Heart right ventricle (tissue), 16 donors: ENCODE results near the gene RNF166. TPM values are rescaled to one million over a fixed set of nuclear protein-coding genes. Genes with fewer than 3 reads are reported as not detected.
A peak's percentile ranks its signal among the peaks of the same experiment; 100 is the strongest.

Source experiments
- ATAC-seq, 8 donors: fragments of 200-7000 bp; cut with Tn5 transposase; one replicate each; pipeline ENCODE4 v1.9.1; 2020; ENCODE audit warnings: mild to moderate bottlenecking in 8 of 8, moderate library complexity in 8 of 8, moderate number of reproducible peaks in 1 of 8
- DNase-seq, 2 donors: peaks; one replicate each; pipeline ENCODE4 v3.0.0-alpha.2; 2020
- H3K27ac ChIP-seq, 10 donors: fragments of 200-600 bp; sonication (generic) in 2 of 10; one replicate each; pipeline versions ENCODE4 v1.5.0 to v1.8.0; 2020 to 2022; ENCODE audit warnings: mild to moderate bottlenecking in 3 of 10
- H3K27me3 ChIP-seq, 7 donors: fragments of 200-600 bp; one replicate each; pipeline ENCODE4 v1.8.0; 2021 to 2022; ENCODE audit warnings: mild to moderate bottlenecking in 2 of 7
- H3K36me3 ChIP-seq, 9 donors: fragments of 200-600 bp; sonication (generic) in 1 of 9; one replicate each; pipeline versions ENCODE4 v1.5.0 to v1.8.0; 2020 to 2022; ENCODE audit warnings: mild to moderate bottlenecking in 2 of 9
- H3K4me1 ChIP-seq, 9 donors: fragments of 200-600 bp; sonication (generic) in 1 of 9; one replicate each; pipeline versions ENCODE4 v1.5.0 to v1.8.0; 2020 to 2022; ENCODE audit warnings: mild to moderate bottlenecking in 4 of 9
- H3K4me3 ChIP-seq, 10 donors: fragments of 200-600 bp; sonication (generic) in 2 of 10; one replicate each; pipeline versions ENCODE4 v1.5.0 to v1.8.0; 2020 to 2022; ENCODE audit warnings: mild to moderate bottlenecking in 7 of 10, moderate library complexity in 2 of 10
- H3K9me3 ChIP-seq, 11 donors: fragments of 200-600 bp in 10 of 11; sonication (generic) in 2 of 11; one replicate each; pipeline versions ENCODE4 v1.5.0 to v1.8.0; 2013 to 2022; ENCODE audit warnings: mild to moderate bottlenecking in 2 of 11, control low read depth in 1 of 11, moderate library complexity in 1 of 11
- WGBS, 2 donors: extraction: QIAGEN DNeasy Blood & Tissue Kit; methylation state at CpG; one replicate each; pipeline ENCODE4 v1.1.7; 2013; ENCODE audit warnings: inconsistent platforms in 1 of 2; 5-methylcytosine and 5-hydroxymethylcytosine counted together
- intact Hi-C, 10 donors: fragments of 100-400 bp; cut with DNase I; formaldehyde crosslinking; loops; one replicate each; pipeline versions ENCODE4 v1.11.1 to v1.14.2; 2022
- long read RNA-seq, 3 donors: library from polyadenylated mRNA; unstranded; transcript quantifications; one replicate each; pipeline ENCODE4 v2.0.0, GENCODE V29; 2020 to 2021
- polyA plus RNA-seq, 2 donors: library from polyadenylated mRNA; stranded (reverse); fragments of 200-250 nt; gene quantifications; one replicate each; pipeline ENCODE4 v1.2.3, GENCODE V29; 2013
- total RNA-seq, 10 donors: library from RNA; stranded (reverse); fragmentation: NEBNext Ultra II Directional in 3 of 10; extraction: Animal tissue kit (Norgen Biotek cat#: 25700) in 3 of 10; gene quantifications; one replicate each; pipeline versions ENCODE4 v1.2.1 to v1.2.4, GENCODE V29; 2021 to 2023
- TF ChIP-seq, protein P1 (sequence below), 9 donors: fragments of 200-600 bp; sonication (generic) in 2 of 9; IDR thresholded peaks; one replicate each; pipeline versions ENCODE4 v1.5.0 to v1.8.0; 2021 to 2022; ENCODE audit warnings: antibody characterized with exemption in 9 of 9, mild to moderate bottlenecking in 5 of 9, moderate library complexity in 1 of 9
- donor health status: Arrhythmogenic right ventricular cardiomyopathy.
- donor health status: ischemic (EF 13 %, LVEDD 7.1; RV severe dilation, severe dysfunction).
- donor health status: healthy with polysubstance abuse.
- donor health status: DM: no; HTN: yes; CAD: no.
- donor health status: DM: no; HTN: no; CAD: no.
- donor health status: ischemic (EF 25% LVEDD 6.9; RV normal size, moderate dysfunction).
- donor health status: ischemic (EF 25% LVEDD 5.7; RV mildly dilated, moderate dysfunction).
- donor health status: healthy.
- donor health status: DM: yes; HTN: yes; CAD: no.
- donor health status: Ischemic cardiomyopathy.
- donor health status: ischemic (EF 35%, LVEDD 5.7; RV mildly dilated, moderate dysfunction).
- donor health status: nonischemic (EF 11% LVEDD 7.7; RV severe dilation, severe dysfunction).
- donor health status: DM: yes; HTN: yes; CAD: no.
- donor health status: PGD.
- donor health status: ischemic (EF 29% LVEDD 5.4; RV normal size, mild dysfunction).
- donor health status: nonischemic (EF 23%, LVEDD 6.1; RV moderate dilation, normal function).

Gene RNF166, protein sequence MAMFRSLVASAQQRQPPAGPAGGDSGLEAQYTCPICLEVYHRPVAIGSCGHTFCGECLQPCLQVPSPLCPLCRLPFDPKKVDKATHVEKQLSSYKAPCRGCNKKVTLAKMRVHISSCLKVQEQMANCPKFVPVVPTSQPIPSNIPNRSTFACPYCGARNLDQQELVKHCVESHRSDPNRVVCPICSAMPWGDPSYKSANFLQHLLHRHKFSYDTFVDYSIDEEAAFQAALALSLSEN
- total RNA-seq: 10 to 100 TPM; 11.8 to 19.1 (median 14.3) TPM
- 10 to 100 TPM; 13.0 to 38.0 TPM for polyA plus RNA-seq
- long read RNA-seq, donor 1, transcript RNF166-201 (6 exons, 1,883 nt): major isoform, 23 of 45 reads
- long read RNA-seq, donor 1, partial matches to known transcripts: 20 of 45 reads
- long read RNA-seq, donor 1, other reads (novel, unspliced or antisense): 2 of 45 reads
- long read RNA-seq, donor 2, transcript RNF166-201 (6 exons, 1,883 nt): major isoform, 27 of 44 reads
- long read RNA-seq, donor 2, partial matches to known transcripts: 8 of 44 reads
- long read RNA-seq, donor 2, other reads (novel, unspliced or antisense): 9 of 44 reads
- long read RNA-seq, donor 3, transcript RNF166-201 (6 exons, 1,883 nt): major isoform, 11 of 36 reads
- long read RNA-seq, donor 3, partial matches to known transcripts: 18 of 36 reads
- long read RNA-seq, donor 3, other reads (novel, unspliced or antisense): 7 of 36 reads

DNA sequence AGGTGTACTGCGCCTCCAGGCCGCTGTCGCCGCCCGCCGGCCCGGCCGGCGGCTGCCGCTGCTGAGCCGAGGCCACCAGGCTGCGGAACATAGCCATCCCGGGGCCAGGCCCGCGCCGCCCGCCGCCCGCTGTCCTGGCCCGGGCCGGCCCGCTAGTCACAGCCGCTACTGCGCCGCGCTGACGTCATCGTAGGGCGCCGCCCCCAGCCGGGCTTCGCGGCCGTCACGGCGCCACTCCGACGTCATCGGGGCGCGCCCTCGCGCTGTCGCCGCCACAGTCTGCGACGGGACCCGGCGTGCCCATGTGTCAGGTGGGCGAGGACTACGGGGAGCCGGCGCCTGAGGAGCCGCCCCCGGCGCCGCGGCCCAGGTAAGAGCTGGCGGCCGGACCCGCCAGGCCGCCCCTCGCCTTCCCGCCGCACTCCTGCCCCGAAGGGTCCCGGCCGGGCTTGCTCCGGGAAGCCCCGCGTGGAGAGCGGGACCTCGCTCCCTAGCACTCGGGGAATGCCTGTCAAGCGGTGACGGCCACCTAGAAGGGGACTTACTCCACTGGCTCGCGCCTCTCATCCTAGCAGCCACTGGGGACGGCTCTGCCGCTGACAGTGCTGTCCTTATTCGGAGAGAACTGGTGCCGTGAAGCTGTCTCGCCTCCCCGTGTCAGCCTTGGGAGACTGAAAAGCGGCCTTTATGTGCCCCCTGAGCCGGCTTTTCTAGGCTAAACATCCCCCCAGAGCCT, at the start of gene RNF166, which contains the start of gene CTU2:
RNF166 (minus strand) TSS at position 180 of the 736 bp plus-strand sequence; CDS start at position 97, 83 bp downstream.
CTU2 (plus strand) TSS at position 275 of the 736 bp plus-strand sequence; CDS start at position 303, 28 bp downstream.
- Histone ChIP-seq H3K4me1 (peaks cover 14 to 61% (median 50%) of the 10 kb centered on the region in 9 donors), H3K27me3 (no peaks in the 10 kb centered on the region), H3K36me3 (peaks cover 0 to 24% (median 0%) of the 10 kb centered on the region in 9 donors), H3K4me3 (peak within 1 kb of the TSS; percentile 76 to 100 (median 99)), H3K27ac (peak within 1 kb of the TSS; percentile 62 to 97 (median 84)), H3K9me3 (no peaks in the 10 kb centered on the region)
- TF ChIP-seq, protein P1, sequence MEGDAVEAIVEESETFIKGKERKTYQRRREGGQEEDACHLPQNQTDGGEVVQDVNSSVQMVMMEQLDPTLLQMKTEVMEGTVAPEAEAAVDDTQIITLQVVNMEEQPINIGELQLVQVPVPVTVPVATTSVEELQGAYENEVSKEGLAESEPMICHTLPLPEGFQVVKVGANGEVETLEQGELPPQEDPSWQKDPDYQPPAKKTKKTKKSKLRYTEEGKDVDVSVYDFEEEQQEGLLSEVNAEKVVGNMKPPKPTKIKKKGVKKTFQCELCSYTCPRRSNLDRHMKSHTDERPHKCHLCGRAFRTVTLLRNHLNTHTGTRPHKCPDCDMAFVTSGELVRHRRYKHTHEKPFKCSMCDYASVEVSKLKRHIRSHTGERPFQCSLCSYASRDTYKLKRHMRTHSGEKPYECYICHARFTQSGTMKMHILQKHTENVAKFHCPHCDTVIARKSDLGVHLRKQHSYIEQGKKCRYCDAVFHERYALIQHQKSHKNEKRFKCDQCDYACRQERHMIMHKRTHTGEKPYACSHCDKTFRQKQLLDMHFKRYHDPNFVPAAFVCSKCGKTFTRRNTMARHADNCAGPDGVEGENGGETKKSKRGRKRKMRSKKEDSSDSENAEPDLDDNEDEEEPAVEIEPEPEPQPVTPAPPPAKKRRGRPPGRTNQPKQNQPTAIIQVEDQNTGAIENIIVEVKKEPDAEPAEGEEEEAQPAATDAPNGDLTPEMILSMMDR (IDR thresholded peaks at IDR 0.05): no peak
- 0% methylated on average over 78 to 86 of the region's 86 CpGs for WGBS, 2 donors
- peak; percentile 79 to 90 (median 86) for ATAC-seq
- intact Hi-C loops: loop anchor here in 4 of 10 donors (5.0 to 10.0 kb wide), 3 partner anchors 44 to 134 kb away; partner anchors contain the start of genes ZC3H18 (in 4 of the 4) and MVD (in 1 of the 4)
- peak; percentile 91 to 94 for DNase-seq

DNA sequence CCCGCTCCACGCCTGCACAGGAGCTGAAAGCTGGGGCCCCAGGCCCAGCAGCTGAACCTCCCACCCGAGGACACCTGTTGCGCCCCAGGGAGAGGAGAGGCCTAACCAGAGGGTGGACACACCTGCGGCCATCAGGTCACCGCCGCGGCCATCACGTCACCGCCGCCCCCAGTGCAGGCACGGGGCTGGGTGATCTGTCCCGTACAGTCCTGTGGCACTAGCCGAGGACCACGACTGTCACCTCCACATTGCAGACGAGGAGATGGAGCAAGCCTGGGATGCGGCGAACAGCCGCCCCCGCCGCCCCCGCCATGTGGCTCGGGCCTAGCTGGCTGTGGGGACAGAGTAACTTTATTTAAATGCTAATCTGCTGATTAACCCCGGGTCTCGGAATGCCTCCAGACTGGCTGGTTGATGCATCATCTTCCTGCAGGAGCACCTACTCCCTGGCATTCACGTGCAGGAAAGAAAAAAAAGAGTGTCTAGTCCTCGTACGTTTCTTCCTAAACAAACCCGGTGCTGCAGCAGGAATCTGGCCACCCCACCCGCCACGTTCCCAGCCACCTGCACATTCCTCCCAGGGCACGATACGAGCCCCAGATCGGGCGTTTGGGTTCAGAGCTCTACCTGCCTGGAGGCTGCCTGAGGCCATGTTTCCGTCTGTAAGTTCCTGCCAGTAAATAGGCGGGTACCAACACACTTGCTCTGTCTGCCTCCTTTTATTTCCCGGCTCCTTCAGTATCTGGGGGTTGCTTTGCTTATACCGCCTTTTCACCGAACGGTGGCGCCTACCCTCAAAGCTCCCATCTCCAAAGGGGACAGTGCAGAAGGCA, 48.9 kb upstream of the RNF166 start:
- H3K9me3 ChIP-seq: peaks cover 0 to 11% (median 0%) of the 10 kb centered on the region in 11 donors
- DNase-seq (no peak), ATAC-seq (peak in 3 of 8 donors; percentile 14 to 46 (median 16))
- intact Hi-C loops: no loop called here
- TF ChIP-seq, protein P1 (IDR thresholded peaks at IDR 0.05): peak in 5 of 9 donors; percentile 8 to 38 (median 19)
- WGBS, 2 donors: 75 to 85% methylated on average over 42 of the region's 42 CpGs
- H3K4me1 ChIP-seq: peaks cover 0 to 31% (median 9%) of the 10 kb centered on the region in 9 donors
- no peak overlapping the region for H3K4me3 ChIP-seq
- peaks cover 0 to 8% (median 0%) of the 10 kb centered on the region in 9 donors for H3K36me3 ChIP-seq
- H3K27me3 ChIP-seq: no peaks in the 10 kb centered on the region
- H3K27ac ChIP-seq: no peak overlapping the region

DNA sequence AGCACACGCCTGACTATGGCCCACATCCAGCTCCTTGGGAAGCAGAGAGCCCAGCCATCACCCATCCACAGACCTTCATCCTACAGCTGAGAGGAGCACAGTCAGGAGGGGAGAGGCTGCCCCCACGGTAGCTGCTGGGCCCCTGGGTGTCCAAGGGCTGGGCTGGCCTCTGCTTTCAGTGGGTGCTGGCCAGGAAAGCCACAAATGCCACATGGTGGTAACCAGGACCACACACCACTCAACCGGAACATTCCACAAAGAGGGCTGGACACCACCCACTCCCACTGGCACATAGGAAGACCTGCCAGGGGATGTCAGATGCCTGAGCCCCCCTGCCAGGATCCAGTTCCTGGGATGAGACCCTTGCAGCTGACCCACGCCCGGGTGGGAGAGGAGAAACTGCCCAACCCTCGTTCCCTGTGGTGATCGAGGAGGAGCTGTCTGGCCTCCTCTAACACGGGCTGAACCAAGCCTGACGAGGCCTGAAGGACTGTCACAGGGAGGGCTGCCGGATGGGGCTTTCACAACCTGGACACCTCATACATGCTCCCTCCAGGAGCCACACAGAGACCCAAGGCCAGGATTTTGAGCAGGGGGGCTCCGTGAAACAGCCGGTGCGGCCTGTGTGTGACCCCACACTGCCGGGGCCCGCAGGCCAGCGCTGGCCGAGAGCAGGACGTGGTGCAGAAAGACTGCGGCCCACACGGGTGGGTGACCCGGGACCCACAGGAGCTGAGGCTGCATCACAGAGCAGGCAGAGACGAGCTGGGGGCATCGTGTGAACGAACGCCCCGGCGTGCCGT, 48.1 kb upstream of the RNF166 start:
- intact Hi-C loops: no loop called here
- TF ChIP-seq, protein P1 (IDR thresholded peaks at IDR 0.05): no peak
- Histone ChIP-seq H3K9me3 (peaks cover 0 to 11% (median 0%) of the 10 kb centered on the region in 11 donors), H3K4me3 (no peak overlapping the region), H3K36me3 (peaks cover 0 to 8% (median 0%) of the 10 kb centered on the region in 9 donors), H3K27ac (no peak overlapping the region), H3K4me1 (peaks cover 0 to 22% (median 4%) of the 10 kb centered on the region in 9 donors), H3K27me3 (no peaks in the 10 kb centered on the region)
- WGBS, 2 donors: 94 to 95% methylated on average over 28 of the region's 28 CpGs
- ATAC-seq (no peak), DNase-seq (no peak)
